Measurements from ENCODE around the gene ANK3. TPM values are rescaled to one million over a fixed set of nuclear protein-coding genes. Genes with fewer than 3 reads are reported as not detected.

Gene ANK3
- total RNA-seq, 1 donor from 2014 or later, result 87.6 TPM

- no peak overlapping the region for H3K27ac Mint-ChIP-seq
- H3K4me3 Mint-ChIP-seq (ENCODE audit: low read depth), result no peak overlapping the region
- no peaks in the 10 kb centered on the region for H3K9me3 Mint-ChIP-seq (ENCODE audit: low read depth)
- no peaks in the 10 kb centered on the region for H3K27me3 Mint-ChIP-seq
- H3K36me3 Mint-ChIP-seq (ENCODE audit: insufficient read depth), result no peaks in the 10 kb centered on the region
- TF ChIP-seq CTCF (IDR thresholded peaks at IDR 0.05; ENCODE audit: unreplicated experiment), result no peak
- no peak for DNase-seq (ENCODE audit: low spot score, unreplicated experiment)
- H3K4me1 Mint-ChIP-seq (ENCODE audit: low read depth), result peaks cover 14% of the 10 kb centered on the region
These were observed 31.6 kb upstream of the ANK3 start for GRCh38 chr10:60420991-60421894.

- Mint-ChIP-seq H3K27ac (no peak overlapping the region), H3K9me3 (ENCODE audit: low read depth) (no peaks in the 10 kb centered on the region), H3K4me3 (ENCODE audit: low read depth) (no peak overlapping the region), H3K36me3 (ENCODE audit: insufficient read depth) (no peaks in the 10 kb centered on the region), H3K27me3 (no peaks in the 10 kb centered on the region), H3K4me1 (ENCODE audit: low read depth) (peaks cover 6% of the 10 kb centered on the region)
- no peak for TF ChIP-seq CTCF (IDR thresholded peaks at IDR 0.05; ENCODE audit: unreplicated experiment)
- no peak for DNase-seq (ENCODE audit: low spot score, unreplicated experiment)
These were observed 29.6 kb upstream of the ANK3 start for GRCh38 chr10:60419249-60419648.

- no peaks in the 10 kb centered on the region for H3K27me3 Mint-ChIP-seq
- no peak for TF ChIP-seq CTCF (IDR thresholded peaks at IDR 0.05; ENCODE audit: unreplicated experiment)
- no peak for DNase-seq (ENCODE audit: low spot score, unreplicated experiment)
- H3K4me3 Mint-ChIP-seq (ENCODE audit: low read depth), result no peak overlapping the region
- H3K36me3 Mint-ChIP-seq (ENCODE audit: insufficient read depth), result no peaks in the 10 kb centered on the region
- no peaks in the 10 kb centered on the region for H3K9me3 Mint-ChIP-seq (ENCODE audit: low read depth)
- no peak overlapping the region for H3K27ac Mint-ChIP-seq
- peaks cover 6% of the 10 kb centered on the region for H3K4me1 Mint-ChIP-seq (ENCODE audit: low read depth)
These were observed 28.2 kb upstream of the ANK3 start for GRCh38 chr10:60417901-60418300.

- TF ChIP-seq CTCF (IDR thresholded peaks at IDR 0.05; ENCODE audit: unreplicated experiment), result no peak
- H3K4me3 Mint-ChIP-seq (ENCODE audit: low read depth), result no peak overlapping the region
These were observed 27.3 kb upstream of the ANK3 start for GRCh38 chr10:60417024-60417423.

GRCh38 chr10:60414877-60415585 lies 25.4 kb upstream of the ANK3 start:
- no peak for TF ChIP-seq CTCF (IDR thresholded peaks at IDR 0.05; ENCODE audit: unreplicated experiment)
- Mint-ChIP-seq H3K4me1 (ENCODE audit: low read depth) (peaks cover 3% of the 10 kb centered on the region), H3K36me3 (ENCODE audit: insufficient read depth) (no peaks in the 10 kb centered on the region), H3K4me3 (ENCODE audit: low read depth) (no peak overlapping the region), H3K9me3 (ENCODE audit: low read depth) (no peaks in the 10 kb centered on the region), H3K27ac (no peak overlapping the region), H3K27me3 (no peaks in the 10 kb centered on the region)
- no peak for DNase-seq (ENCODE audit: low spot score, unreplicated experiment)

More at GRCh38 chr10:60417024-60417423, 27.3 kb upstream of the ANK3 start:
- DNase-seq (ENCODE audit: low spot score, unreplicated experiment), result no peak
- H3K9me3 Mint-ChIP-seq (ENCODE audit: low read depth), result no peaks in the 10 kb centered on the region
- H3K27ac Mint-ChIP-seq, result no peak overlapping the region
- H3K36me3 Mint-ChIP-seq (ENCODE audit: insufficient read depth), result no peaks in the 10 kb centered on the region
- no peaks in the 10 kb centered on the region for H3K27me3 Mint-ChIP-seq
- peaks cover 6% of the 10 kb centered on the region for H3K4me1 Mint-ChIP-seq (ENCODE audit: low read depth)
